ENCODE results near the gene PCNT.
"Not testable (repeated sequence)": the region's sequence is repeated elsewhere in the genome, so short reads cannot be mapped to it uniquely, and the experiment has no call there.

PCNT gene

DNA sequence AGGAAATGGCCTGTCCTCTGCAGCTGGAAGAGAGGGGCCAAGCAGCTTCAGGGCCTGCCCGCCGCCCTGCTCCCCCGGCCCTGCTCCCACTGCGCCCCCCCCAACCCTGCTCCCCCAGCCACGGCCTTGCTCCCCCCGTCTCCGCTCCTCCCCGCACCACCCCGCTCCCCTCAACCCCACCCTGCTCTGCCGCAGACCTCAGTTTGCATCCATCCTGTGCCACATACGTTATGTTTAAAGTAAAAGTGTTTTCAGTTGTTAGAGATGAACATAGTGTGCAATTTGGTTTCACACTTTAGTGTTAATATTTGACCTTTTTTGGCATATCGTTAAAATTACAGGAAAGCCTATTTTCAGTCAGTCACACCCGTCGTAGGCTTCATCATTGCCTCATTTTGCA is 100.7 kb downstream of the PCNT start:
- DNase-seq (ENCODE audit: low read depth, low spot score) = no peak

DNA sequence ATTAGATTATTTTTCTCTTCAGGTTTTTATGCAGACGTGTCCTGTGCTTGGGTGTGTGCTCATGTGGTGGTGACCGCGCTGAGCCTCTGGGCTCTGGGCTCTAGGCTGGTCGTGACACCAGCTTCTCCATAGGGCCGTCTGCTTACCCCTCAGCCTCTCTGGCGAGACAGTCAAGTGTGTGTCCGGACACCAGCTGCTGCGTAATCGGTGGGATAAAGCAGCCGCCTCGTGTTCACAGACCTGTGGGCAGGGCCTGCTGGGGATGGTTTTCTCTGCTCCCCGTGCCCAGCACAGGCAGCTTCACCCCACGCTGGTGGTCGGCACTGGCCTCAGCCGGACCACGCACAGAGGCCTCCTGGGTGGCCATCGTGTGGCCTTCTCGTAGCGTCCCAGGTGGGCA is 101.1 kb downstream of the PCNT start:
- DNase-seq (ENCODE audit: low read depth, low spot score) = no peak

DNA sequence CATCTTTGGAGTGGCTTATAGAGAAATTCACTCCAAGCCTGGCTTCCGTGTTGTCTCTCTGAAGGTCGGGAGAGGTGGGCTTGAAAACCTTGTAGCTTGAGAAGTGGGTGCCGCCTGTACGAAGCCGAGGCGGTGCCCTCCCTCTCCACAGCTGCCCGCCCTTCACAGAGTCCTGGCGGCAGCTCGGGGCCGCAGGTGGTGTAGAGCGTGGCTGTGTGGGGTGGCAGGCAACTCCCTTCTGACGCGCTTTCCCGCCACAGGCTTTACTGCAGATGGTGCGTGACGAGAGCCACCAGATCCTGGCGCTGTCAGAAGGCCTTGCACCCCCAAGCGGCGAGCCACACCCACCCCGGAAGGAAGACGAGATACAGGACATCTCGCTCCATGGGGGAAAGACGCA is 101.6 kb downstream of the PCNT start:
- no peak for DNase-seq (ENCODE audit: low read depth, low spot score)

DNA sequence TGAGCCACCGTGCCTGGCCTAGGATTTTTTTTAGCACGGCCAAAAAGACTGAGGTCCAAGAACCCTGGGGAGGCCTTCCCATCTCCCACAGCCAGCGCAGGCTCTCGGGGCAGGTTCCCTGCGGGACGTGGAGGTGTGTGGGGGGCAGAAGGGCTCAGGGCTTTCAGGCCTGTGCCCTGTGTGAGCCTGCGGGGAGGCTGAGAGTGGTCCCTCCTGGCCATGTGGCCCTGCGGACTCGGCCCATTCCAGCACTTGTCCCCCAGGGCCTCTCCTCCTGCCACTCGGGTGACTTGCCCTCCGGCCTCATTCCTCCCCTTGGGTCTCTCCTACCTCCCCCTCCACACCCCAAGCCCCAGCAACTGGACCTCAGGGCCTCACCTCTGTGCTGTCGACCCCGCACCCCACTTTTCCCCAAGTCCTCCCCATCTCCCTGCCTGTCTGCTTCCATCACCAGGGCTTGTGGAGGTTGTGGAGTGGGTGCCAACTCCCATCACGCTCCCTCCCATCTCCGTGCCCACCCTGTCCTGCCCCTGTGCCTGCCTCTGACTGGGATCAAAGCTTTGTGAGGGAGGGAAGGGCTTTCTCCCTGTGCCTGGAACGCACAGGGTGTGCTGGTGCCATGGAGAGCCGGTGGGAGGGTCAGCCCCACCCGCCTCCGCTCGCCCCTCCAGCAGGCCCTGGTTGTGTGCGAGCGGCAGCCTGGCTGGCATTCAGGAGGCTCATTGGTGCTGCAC is 102.5 kb downstream of the PCNT start:
- no peak for DNase-seq (ENCODE audit: low read depth, low spot score)

DNA sequence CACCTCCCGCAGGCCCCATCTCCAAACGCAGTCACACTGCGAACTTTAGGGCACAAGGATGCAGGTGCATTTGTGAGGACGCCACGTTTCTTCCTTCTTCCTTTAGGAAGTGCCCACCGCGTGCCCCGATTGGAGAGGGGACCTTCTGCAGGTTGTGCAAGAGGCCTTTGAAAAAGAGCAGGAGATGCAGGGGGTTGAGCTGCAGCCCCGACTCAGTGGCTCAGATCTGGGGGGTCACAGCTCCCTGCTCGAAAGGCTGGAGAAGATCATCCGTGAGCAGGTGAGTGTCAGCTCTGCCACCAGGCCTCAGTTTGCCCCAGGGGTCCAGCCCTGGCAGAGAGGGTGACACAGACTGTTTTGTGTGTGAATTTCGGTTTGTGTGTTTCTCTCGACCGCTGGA is 103.6 kb downstream of the PCNT start:
- no peak for DNase-seq (ENCODE audit: low read depth, low spot score)

DNA sequence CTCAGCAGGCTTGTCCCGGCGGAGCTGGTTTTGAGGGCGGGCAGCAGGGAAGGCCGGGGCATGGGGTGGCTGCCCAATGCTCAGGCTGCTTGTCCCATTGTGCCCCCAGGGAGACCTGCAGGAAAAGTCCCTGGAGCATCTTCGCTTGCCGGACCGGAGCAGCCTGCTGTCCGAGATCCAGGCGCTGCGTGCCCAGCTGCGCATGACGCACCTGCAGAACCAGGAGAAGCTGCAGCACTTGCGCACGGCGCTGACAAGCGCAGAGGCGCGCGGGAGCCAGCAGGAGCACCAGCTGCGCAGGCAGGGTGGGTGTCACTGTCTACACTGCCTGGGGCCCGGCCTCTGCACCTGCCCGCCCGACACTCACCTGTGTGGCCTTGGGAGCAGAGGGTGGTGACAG is 104.3 kb downstream of the PCNT start:
- DNase-seq (ENCODE audit: low read depth, low spot score) = no peak

DNA sequence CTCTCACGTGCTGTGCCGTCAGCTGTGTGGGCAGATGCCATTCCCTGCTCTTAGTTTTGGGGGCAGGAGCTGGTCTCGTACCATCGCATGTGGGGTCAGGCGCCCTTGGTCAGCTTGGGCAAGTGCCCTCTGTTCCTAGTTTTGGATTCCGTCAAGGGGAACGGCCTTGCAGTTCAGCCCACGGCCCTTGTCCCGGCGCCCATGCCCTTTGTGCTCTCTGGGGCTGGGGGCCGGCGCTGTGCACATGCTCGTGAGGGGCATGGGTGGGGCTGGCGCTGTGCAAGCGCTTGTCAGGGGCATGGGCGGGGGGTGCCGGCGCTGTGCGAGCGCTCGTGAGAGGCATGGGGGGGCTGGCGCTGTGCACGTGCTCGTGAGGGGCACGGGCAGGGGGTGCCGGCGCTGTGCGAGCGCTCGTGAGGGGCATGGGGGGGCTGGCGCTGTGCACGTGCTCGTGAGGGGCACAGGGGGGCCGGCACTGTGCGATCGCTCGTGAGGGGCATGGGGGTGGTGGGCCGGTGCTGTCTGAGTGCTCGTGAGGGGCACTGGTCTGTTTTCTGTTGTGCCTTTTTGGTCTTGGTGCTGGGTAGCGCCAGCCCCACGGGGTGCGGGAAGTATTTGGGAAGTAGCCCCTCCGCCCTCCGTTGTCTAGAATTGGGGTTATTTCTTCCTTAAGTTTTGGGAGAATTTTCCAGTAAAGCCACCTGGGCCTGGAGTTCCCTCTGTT is 105.2 kb downstream of the PCNT start:
- no peak for DNase-seq (ENCODE audit: low read depth, low spot score)

DNA sequence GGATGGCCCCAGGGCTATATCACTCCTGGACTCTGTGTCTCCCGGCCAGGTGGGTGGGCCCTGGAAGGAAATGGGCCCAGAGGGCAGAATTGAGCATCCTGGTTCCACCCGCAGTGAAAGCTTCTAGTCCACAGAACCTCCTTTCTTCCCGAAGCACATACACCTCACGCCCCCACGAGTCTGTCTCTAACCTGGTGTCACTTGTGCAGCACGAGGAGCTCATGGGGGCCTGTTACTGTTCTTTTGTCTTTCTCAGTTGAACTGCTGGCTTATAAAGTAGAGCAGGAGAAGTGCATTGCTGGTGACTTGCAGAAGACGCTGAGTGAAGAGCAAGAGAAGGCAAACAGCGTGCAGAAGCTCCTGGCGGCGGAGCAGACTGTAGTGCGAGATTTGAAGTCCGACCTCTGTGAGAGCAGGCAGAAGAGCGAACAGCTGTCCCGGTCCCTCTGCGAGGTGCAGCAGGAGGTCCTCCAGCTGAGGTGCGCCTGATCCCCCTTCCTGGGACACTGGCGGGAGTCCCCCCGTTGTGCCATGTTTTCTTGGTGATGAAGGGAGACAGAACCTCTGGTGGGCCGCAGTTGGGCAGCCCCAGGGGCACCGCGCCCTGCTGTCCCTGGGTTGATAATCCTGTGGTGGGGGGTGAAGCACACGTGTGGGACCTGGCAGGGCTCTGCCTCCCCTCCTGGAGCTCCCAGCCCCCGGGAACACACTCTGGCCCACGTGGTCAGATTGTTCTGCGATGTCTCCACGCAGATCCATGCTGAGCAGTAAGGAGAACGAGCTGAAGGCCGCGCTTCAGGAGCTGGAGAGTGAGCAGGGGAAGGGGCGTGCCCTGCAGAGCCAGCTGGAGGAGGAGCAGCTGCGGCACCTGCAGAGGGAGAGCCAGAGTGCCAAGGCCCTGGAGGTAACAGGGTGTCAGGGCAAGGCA is 106.1 kb downstream of the PCNT start:
- DNase-seq (ENCODE audit: low read depth, low spot score) = no peak

DNA sequence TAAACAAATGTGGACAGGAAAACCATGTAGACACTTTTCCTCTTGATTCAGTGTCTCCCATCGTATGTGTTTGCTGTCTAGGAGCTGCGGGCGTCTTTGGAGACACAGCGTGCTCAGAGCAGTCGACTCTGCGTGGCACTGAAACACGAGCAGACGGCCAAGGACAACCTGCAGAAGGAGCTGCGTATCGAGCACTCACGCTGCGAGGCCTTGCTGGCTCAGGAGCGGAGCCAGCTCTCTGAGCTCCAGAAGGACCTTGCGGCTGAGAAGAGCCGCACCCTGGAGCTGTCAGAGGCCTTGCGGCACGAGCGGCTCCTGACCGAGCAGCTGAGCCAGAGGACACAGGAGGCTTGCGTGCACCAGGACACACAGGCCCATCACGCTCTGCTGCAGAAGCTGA is 107.5 kb downstream of the PCNT start:
- no peak for DNase-seq (ENCODE audit: low read depth, low spot score)

DNA sequence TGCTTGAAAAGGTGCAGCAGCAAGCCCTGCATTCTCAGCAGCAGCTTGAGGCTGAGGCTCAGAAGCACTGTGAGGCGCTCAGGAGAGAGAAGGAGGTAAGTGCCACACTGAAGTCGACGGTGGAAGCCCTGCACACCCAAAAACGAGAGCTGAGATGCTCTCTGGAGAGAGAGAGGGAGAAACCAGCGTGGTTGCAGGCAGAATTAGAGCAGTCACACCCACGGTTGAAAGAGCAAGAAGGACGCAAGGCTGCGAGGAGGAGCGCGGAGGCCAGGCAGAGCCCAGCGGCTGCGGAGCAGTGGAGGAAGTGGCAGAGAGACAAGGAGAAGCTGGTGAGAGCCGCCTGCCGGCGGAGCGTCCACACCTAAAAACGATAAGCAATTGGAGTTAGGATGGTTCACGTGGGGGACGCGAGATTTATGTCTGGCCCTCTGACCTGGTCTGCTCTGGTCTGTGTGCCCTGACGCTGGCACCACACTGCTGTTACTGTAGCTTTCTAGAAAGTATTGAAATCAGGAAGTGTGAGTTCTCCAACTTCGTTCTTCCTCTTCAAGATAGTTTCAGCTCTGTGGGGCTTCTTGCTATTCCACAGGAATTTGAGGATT is 108.0 kb downstream of the PCNT start:
- DNase-seq (ENCODE audit: low read depth, low spot score) = no peak

DNA sequence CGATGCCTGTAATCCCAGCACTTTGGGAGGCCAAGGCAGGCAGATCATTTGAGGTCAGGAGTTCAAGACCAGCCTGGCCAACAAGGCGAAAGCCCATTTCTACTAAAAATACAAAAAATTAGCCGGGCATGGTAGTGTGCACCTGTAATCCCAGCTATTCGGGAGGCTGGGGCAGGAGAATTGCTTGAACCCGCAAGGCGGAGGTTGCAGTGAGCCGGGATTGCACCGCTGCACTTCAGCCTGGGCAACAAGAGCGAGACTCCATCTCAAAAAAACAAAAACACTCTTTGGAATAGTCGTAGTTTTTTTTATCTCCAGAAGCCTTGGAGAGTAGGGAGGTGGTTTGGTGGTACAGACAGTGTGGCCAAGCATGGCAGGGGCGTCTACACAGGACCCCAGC is 109.2 kb downstream of the PCNT start:
- not testable (repeated sequence) for DNase-seq (ENCODE audit: low read depth, low spot score)

DNA sequence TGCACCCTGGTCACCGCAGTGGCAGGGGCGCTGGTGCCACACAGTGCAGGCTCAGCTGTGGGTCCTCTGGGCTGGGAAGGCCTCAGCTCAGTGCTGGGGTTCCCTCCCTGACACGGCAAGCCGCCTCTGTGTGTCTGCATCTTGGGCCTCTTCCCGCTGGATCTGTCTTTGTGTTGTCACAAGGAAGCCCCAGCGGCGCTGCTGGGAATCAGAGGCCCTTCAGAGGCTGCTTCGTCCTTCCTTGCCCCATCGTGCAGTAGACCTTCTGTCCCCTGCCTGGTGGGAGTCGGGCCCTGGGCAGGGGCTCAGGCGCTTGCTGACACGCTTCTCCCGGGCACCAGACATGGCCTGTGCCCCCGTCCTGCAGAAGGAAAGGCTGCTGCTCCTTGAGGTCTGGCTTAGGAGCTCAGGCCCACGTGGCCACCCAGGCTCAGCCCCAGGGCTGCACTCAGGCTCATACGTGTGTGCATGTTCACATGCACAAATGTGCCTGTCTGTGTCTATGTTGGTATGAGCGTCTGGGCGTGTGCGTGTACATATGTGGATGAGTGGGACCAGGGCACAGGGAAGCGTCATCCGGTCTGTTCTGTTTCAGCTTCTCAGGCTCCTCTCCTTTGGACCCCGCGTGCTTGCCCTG is 110.5 kb downstream of the PCNT start:
- no peak for DNase-seq (ENCODE audit: low read depth, low spot score)

DNA sequence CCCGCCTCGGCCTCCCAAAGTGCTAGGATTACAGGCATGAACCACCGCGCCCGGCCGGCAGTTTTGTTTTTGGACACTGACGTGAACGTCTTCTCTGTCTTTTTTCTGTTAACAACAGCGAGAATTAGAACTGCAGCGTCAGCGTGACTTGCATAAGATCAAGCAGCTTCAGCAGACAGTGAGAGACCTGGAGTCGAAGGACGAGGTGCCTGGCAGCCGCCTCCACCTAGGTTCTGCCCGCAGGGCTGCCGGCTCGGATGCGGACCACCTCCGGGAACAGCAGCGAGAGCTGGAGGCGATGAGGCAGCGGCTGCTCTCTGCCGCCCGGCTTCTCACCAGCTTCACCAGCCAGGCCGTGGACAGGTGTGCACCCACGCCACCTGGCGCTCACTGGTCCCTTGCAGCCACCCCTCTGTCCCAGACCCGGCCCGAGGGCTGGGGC is 111.9 kb downstream of the PCNT start:
- DNase-seq (ENCODE audit: low read depth, low spot score) = no peak

DNA sequence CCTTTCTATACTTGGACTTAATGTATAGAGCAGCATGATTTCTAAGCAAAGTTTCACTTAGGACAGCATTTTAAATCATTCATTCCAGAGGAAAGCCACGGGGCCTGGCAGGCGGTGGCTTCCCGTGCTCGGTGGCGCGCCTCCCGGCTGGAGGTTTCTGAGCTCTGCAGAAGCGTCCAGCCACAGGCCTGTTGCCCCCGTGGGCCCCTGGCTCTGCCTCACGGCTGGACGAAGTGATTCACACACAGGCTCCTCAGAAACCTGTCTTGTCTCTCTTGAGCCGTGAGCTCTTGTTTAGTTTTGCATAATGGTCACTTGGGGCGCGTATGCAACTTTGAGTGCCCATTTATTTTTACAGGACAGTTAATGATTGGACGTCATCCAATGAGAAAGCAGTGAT is 112.7 kb downstream of the PCNT start:
- no peak for DNase-seq (ENCODE audit: low read depth, low spot score)

DNA sequence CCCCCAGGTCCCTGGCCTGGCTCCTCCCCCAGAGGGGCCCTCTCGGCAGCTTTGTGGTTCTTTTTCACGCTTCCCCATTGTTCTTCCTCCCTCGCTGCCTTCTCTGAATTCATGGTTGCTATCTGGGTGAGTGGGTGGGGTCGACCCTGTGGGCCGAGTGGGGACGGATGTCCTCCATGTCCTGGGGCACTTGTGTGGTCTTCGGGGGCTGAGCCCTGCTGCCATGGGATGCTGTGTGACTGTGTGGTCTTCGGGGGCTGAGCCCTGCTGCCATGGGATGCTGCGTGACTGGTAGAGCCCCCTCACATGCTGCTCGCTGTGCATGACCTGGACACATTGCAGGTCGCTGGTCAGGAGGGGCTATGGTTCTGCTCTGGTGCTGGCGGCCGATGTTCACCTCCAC is 113.1 kb downstream of the PCNT start:
- DNase-seq (ENCODE audit: low read depth, low spot score) = no peak

DNA sequence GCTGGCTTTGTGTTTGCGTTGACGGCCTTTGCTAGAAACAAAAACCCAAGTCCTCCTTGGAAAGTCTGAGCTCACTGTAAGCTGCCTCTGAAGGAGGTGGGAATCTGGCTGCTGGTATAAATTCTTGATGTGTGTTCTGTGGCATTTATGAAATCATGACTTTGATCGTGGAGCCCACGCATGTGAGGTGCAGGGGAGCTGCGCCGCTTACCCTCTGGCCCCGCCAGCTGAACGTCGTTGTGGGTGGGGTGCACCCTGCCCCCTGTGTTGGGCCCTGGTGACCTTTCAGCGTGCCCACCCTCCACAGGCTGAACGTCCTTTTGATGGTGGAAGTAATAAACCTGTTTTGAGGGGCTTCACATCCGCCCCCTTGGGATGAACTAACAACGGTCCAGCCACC is 113.6 kb downstream of the PCNT start:
- DNase-seq (ENCODE audit: low read depth, low spot score) = no peak

DNA sequence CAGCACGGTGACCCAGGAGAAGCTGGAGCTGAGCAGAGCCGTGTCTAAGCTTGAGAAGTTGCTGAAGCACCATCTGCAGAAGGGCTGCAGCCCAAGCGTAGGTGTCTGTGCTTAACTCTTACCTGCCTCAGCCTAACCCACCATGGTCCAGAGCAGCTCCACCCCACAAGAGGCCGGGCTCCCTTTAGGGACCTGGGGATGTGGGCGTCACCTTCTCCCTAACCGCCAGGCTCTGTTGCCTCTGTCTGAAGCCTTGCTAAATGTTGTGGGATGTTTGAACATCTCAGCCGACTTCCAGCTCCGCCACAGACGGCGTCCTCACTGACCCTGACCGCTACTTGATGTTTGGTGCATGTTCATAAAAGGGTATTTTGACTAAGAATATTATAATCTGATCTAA is 114.3 kb downstream of the PCNT start:
- DNase-seq (ENCODE audit: low read depth, low spot score) = no peak

DNA sequence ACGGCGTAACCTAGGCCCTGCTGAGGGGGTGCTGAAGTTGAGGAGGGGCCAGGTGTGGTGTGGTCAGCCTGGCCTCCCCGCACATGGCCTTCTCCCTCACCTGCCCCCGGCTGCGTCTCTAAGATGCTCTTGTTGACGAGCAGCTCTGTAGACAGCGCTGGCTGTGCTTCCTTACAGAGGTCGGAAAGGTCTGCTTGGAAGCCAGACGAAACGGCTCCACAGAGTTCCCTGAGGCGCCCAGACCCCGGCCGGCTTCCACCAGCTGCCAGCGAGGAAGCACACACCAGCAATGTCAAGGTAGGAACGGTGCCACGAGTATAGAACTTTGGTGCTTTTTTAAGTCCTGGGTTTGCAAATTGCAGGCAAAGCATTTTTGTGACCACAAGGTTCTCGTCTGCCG is 116.0 kb downstream of the PCNT start:
- DNase-seq (ENCODE audit: low read depth, low spot score) = no peak

DNA sequence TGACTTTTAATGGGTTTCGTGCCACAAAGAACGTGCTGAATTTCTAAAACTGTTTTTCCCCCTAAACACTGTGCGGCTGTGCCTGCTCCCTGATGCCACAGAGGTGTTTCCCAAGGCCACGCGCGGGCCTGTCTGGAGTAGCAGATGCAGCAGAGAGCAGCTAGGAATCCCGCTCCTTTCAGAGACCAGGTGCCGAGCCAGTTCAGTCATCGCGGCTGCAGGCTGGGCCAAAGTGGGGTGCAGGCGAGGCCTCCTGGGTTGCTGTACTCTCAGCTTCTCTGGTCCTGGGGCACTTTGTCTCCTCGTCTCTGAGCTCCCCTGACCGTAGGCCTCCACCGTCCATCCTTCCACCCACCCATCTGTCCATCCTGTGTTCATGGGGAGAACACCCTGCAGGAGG is 117.4 kb downstream of the PCNT start:
- no peak for DNase-seq (ENCODE audit: low read depth, low spot score)

DNA sequence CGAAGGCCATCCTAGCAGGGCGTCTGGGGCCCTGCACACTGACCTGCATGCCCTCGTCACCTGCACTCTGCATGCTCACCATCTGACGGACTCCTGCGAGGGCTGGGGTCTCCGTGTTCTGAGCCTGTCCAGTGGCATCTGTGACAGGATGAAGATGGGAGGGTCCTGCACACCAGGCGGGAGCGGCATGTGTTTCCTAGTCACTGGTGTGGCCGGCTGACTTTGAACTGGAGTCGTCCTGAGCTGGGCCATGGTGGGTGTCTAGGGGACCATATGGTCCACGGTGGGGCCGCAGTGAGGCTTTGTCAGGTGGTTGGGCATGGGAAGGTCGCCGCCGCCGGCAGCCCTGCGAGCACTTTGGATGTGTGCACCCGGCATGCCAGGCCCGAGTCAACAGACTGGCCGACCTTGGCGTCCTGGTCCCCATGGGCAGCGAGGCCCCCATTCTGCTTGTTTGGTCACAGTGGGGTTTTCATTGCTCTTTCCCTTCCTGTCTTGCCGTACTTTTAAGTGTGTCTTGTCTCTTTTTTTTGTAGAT is 118.1 kb downstream of the PCNT start:
- DNase-seq (ENCODE audit: low read depth, low spot score) = no peak

DNA sequence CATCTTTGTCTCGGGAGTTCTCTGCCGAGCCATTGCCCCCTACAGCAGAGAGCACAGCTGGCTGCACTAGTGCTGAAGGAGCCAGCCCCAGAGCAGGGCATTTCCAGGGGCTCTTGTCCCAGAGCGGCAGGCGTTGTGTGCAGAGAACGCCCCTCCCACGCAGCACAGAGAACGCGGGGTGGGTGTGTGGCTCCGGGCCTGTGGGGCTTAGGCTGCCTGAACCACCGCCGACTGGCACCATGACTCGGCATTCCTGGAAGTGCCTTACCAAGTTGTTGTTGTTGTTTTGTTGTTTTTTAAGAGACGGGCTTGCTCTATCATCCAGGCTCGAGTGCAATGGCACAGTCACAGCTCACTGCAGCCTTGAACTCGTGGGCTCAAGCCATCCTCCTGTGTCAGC is 119.0 kb downstream of the PCNT start:
- no peak for DNase-seq (ENCODE audit: low read depth, low spot score)

All from iPS DF 19.7 (cell line).